ENCODE results near the gene APLP2.
"Not testable (repeated sequence)": the region's sequence is repeated elsewhere in the genome, so short reads cannot be mapped to it uniquely, and the experiment has no call there.

APLP2 gene

DNA sequence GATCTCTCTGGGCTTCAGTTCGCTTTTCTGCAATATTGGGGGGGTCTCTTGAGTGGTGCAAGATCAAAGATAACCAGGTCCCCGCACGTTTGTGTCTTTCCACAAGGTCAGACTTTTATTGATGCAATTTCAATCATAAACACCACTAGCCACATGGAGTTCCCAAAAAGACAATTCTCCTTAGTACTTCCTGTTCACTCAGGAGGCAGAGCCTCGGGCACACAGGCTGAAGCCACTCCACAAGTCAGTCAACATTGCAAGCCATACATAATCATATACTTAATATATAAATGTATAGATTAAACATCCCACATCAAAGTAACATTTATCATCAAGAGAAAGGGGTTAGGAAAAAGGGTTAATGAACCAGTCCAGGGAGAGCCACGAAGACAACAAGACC lies 101.8 kb downstream of the APLP2 start:
- no peak overlapping the region for H3K27ac ChIP-seq (ENCODE audit: low read depth, low read length)
- H3K9ac ChIP-seq (ENCODE audit: low read length), result no peak overlapping the region
- no peaks in the 10 kb centered on the region for H3K4me1 ChIP-seq (ENCODE audit: control insufficient read depth, insufficient read depth, low read length)
- H3K27me3 ChIP-seq (ENCODE audit: control insufficient read depth, insufficient read depth, low read length), result peaks cover 39% of the 10 kb centered on the region
- no peaks in the 10 kb centered on the region for H3K36me3 ChIP-seq (ENCODE audit: control insufficient read depth, insufficient read depth, low read length)
- peaks cover 7% of the 10 kb centered on the region; the same call in 1 of the 2 replicates for H3K9me3 ChIP-seq (ENCODE audit: control insufficient read depth, insufficient read depth, low read depth, low read length)
- no peak overlapping the region for H3K4me3 ChIP-seq (ENCODE audit: low read depth, low read length)

DNA sequence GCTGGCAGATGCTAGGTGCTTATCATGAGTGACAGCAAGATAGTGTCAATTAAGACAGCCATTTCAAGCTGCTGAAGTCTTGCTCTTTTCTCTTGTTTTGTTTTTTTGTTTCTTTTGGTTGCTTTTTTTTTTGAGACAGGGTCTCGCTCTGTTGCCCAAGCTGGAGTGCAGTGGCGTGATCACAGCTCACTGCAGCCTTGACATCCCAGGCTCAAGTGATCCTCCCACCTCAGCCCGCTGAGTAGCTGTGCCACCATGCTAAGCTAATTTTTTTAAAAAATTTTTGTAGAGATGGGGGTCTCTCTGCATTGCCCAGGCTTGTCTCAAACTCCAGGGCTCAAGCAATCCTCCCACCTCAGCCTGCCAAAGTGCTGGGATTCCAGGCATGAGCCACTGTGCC lies 102.3 kb downstream of the APLP2 start:
- H3K9me3 ChIP-seq (ENCODE audit: control insufficient read depth, insufficient read depth, low read depth, low read length); H3K36me3 ChIP-seq (ENCODE audit: control insufficient read depth, insufficient read depth, low read length); H3K4me1 ChIP-seq (ENCODE audit: control insufficient read depth, insufficient read depth, low read length); H3K9ac ChIP-seq (ENCODE audit: low read length); H3K27ac ChIP-seq (ENCODE audit: low read depth, low read length); H3K4me3 ChIP-seq (ENCODE audit: low read depth, low read length): not testable (repeated sequence)
- peaks cover 39% of the 10 kb centered on the region for H3K27me3 ChIP-seq (ENCODE audit: control insufficient read depth, insufficient read depth, low read length)

GRCh38 chr11:130174642-130175041 lies 104.9 kb downstream of the APLP2 start:
- Histone ChIP-seq H3K9me3 (ENCODE audit: control insufficient read depth, insufficient read depth, low read depth, low read length) (peaks cover 7% of the 10 kb centered on the region; the same call in 1 of the 2 replicates), H3K4me3 (ENCODE audit: low read depth, low read length) (no peak overlapping the region), H3K4me1 (ENCODE audit: control insufficient read depth, insufficient read depth, low read length) (no peaks in the 10 kb centered on the region), H3K27ac (ENCODE audit: low read depth, low read length) (no peak overlapping the region), H3K36me3 (ENCODE audit: control insufficient read depth, insufficient read depth, low read length) (no peaks in the 10 kb centered on the region), H3K27me3 (ENCODE audit: control insufficient read depth, insufficient read depth, low read length) (peaks cover 23% of the 10 kb centered on the region), H3K9ac (ENCODE audit: low read length) (no peak overlapping the region)

GRCh38 chr11:130175898-130176297 lies 106.2 kb downstream of the APLP2 start:
- Histone ChIP-seq H3K27me3 (ENCODE audit: control insufficient read depth, insufficient read depth, low read length) (peaks cover 10% of the 10 kb centered on the region), H3K9me3 (ENCODE audit: control insufficient read depth, insufficient read depth, low read depth, low read length) (peaks cover 7% of the 10 kb centered on the region; the same call in 1 of the 2 replicates), H3K4me1 (ENCODE audit: control insufficient read depth, insufficient read depth, low read length) (no peaks in the 10 kb centered on the region), H3K4me3 (ENCODE audit: low read depth, low read length) (no peak overlapping the region), H3K27ac (ENCODE audit: low read depth, low read length) (no peak overlapping the region), H3K36me3 (ENCODE audit: control insufficient read depth, insufficient read depth, low read length) (no peaks in the 10 kb centered on the region), H3K9ac (ENCODE audit: low read length) (no peak overlapping the region)

DNA sequence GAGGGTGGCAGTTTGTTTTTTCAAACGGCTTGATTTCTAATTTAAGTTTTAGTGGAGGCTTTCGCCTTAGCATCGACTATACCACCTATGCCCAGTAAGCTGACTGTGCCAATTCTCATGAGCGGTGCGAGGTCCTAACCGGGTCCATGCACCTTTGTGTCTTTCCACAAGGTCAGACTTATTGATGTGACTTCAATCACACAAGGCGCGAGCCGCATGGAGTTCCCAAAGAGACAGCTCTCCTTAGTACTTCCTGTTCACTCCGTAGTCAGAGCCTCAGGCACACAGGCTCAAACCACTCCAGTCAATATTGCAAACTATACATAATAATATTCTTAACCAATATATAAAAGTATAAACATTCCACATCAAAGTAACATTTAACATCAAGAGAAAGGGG lies 108.1 kb downstream of the APLP2 start:
- H3K4me3 ChIP-seq (ENCODE audit: low read depth, low read length), result no peak overlapping the region
- H3K27me3 ChIP-seq (ENCODE audit: control insufficient read depth, insufficient read depth, low read length), result no peaks in the 10 kb centered on the region
- H3K27ac ChIP-seq (ENCODE audit: low read depth, low read length), result no peak overlapping the region
- H3K4me1 ChIP-seq (ENCODE audit: control insufficient read depth, insufficient read depth, low read length), result no peaks in the 10 kb centered on the region; the same call in 1 of the 2 replicates
- H3K36me3 ChIP-seq (ENCODE audit: control insufficient read depth, insufficient read depth, low read length), result no peaks in the 10 kb centered on the region
- H3K9me3 ChIP-seq (ENCODE audit: control insufficient read depth, insufficient read depth, low read depth, low read length), result peaks cover 7% of the 10 kb centered on the region; the same call in 1 of the 2 replicates
- no peak overlapping the region for H3K9ac ChIP-seq (ENCODE audit: low read length)

DNA sequence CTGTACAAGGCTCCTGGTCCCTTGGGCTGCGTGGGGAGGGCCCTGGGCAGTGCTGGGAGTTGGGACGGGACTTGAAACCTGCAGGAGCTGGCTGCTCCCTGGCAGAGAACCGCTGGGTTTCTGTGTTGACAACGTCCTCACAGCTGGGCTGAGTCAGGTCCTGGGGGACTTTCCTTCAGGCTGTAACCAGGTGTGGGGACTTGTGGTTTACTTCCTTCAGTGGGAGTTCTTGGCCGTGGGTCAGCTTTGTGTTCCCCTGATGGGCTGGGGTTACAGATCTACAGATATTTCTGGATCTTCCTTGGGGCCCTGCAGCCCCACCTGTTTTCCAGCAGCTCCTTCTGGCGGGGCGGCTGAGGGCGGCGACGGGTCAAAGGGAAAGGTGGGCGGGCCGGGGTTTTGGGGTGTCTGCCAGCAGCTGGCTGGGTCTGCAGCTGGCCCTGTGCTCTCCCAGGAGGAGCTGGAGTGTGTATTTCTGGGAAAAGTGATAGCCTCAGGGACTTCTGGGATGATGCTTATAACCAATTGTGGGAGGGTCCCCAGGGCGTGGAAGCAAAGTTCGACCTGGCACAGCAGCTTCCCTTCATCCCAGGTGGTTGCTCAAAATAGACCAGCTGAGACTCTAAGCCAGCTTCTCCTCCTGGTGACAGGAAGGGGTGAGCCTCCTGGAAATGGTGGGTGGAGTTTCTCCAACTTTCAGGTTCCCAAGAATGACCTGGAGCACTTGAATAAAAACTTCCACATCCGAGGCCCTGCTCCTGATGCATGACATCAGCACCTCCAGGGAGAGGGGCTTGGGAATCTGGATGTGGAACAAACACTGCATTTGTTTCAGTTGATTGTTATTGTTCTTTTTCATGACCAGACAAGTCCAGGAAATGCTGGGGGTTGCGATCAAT lies 109.0 kb downstream of the APLP2 start:
- Histone ChIP-seq H3K9ac (ENCODE audit: low read length) (no peak overlapping the region), H3K27ac (ENCODE audit: low read depth, low read length) (no peak overlapping the region), H3K9me3 (ENCODE audit: control insufficient read depth, insufficient read depth, low read depth, low read length) (peaks cover 7% of the 10 kb centered on the region; the same call in 1 of the 2 replicates), H3K36me3 (ENCODE audit: control insufficient read depth, insufficient read depth, low read length) (no peaks in the 10 kb centered on the region), H3K27me3 (ENCODE audit: control insufficient read depth, insufficient read depth, low read length) (no peaks in the 10 kb centered on the region), H3K4me1 (ENCODE audit: control insufficient read depth, insufficient read depth, low read length) (no peaks in the 10 kb centered on the region; the same call in 1 of the 2 replicates), H3K4me3 (ENCODE audit: low read depth, low read length) (no peak overlapping the region)

DNA sequence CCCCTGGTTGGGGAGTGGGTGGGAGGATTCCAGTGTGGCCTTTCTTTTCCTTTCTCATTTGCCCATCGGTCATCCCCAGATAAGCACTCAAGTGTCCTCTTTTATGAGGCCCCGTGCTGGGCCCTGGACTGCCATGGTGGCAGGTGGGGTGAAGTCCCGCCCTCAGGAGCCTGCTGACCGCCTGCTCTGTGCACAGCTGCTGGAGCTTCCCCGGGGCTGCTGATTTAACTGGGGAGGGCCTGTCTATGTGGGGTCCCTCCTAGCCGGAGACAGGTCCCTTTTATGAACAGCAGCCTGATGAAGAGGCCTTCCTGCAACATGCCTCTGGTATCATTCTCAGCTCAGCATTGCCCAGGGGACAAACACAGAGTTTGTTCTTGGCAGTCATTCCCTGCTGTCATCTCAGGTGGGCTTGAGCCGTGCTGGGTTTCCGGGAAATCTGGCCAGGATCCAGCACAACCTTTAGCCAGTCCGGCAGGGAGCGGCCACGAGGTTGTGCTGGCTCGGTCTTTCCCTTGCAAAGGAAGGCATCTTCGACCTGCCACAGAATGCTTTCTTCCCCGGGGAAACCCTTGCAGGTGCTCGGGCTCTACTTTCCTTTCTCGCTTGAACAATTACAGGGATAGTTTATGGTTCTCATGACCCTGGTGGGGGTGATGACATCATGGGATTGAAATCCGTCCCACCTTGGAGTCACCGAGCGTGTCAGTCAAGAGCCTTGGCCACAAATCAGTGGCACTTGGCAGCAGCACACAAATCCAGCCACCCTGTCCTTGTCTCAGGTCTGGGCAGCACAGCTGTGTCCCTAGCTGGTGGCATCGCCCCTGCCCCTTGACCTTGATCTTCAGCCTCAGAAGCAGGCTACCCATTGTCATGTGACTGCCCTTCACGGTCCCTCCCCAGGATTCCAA lies 110.0 kb downstream of the APLP2 start:
- Histone ChIP-seq H3K36me3 (ENCODE audit: control insufficient read depth, insufficient read depth, low read length) (no peaks in the 10 kb centered on the region), H3K27ac (ENCODE audit: low read depth, low read length) (no peak overlapping the region), H3K27me3 (ENCODE audit: control insufficient read depth, insufficient read depth, low read length) (no peaks in the 10 kb centered on the region), H3K9me3 (ENCODE audit: control insufficient read depth, insufficient read depth, low read depth, low read length) (peaks cover 5% of the 10 kb centered on the region; the same call in 1 of the 2 replicates), H3K9ac (ENCODE audit: low read length) (no peak overlapping the region), H3K4me1 (ENCODE audit: control insufficient read depth, insufficient read depth, low read length) (no peaks in the 10 kb centered on the region; the same call in 1 of the 2 replicates), H3K4me3 (ENCODE audit: low read depth, low read length) (no peak overlapping the region)

DNA sequence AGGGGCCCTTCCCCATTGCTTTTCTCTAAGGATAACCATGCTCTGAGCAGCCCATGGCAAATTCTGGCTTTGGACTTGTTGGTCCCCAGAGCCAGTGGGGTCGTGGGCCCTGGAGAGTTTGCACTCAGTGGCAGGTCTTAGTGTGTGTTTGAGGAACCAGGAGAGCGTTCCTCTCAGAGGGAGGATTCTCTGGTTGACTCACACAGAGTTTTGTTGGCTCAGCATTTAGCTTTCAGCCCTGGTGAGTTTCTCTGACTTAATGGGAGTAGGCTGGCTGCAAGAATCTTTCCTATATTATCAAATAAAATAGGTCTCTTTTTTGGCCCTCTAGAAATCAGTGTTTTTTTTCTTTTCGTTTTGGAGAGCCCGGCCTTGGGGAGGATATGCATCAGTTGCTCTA lies 110.8 kb downstream of the APLP2 start:
- no peak overlapping the region for H3K9ac ChIP-seq (ENCODE audit: low read length)
- H3K4me1 ChIP-seq (ENCODE audit: control insufficient read depth, insufficient read depth, low read length), result no peaks in the 10 kb centered on the region; the same call in 1 of the 2 replicates
- H3K4me3 ChIP-seq (ENCODE audit: low read depth, low read length), result no peak overlapping the region
- H3K27me3 ChIP-seq (ENCODE audit: control insufficient read depth, insufficient read depth, low read length), result no peaks in the 10 kb centered on the region
- no peaks in the 10 kb centered on the region for H3K36me3 ChIP-seq (ENCODE audit: control insufficient read depth, insufficient read depth, low read length)
- no peak overlapping the region for H3K27ac ChIP-seq (ENCODE audit: low read depth, low read length)
- H3K9me3 ChIP-seq (ENCODE audit: control insufficient read depth, insufficient read depth, low read depth, low read length), result no peaks in the 10 kb centered on the region

GRCh38 chr11:130180896-130181294 lies 111.2 kb downstream of the APLP2 start:
- Histone ChIP-seq H3K9me3 (ENCODE audit: control insufficient read depth, insufficient read depth, low read depth, low read length) (no peaks in the 10 kb centered on the region), H3K4me1 (ENCODE audit: control insufficient read depth, insufficient read depth, low read length) (no peaks in the 10 kb centered on the region; the same call in 1 of the 2 replicates), H3K27me3 (ENCODE audit: control insufficient read depth, insufficient read depth, low read length) (no peaks in the 10 kb centered on the region), H3K4me3 (ENCODE audit: low read depth, low read length) (no peak overlapping the region), H3K36me3 (ENCODE audit: control insufficient read depth, insufficient read depth, low read length) (no peaks in the 10 kb centered on the region), H3K9ac (ENCODE audit: low read length) (no peak overlapping the region), H3K27ac (ENCODE audit: low read depth, low read length) (no peak overlapping the region)

GRCh38 chr11:130181295-130182272 lies 111.9 kb downstream of the APLP2 start:
- H3K27ac ChIP-seq (ENCODE audit: low read depth, low read length), result no peak overlapping the region
- H3K36me3 ChIP-seq (ENCODE audit: control insufficient read depth, insufficient read depth, low read length), result no peaks in the 10 kb centered on the region

More at GRCh38 chr11:130181295-130182272, 111.9 kb downstream of the APLP2 start:
- H3K27me3 ChIP-seq (ENCODE audit: control insufficient read depth, insufficient read depth, low read length), result no peaks in the 10 kb centered on the region
- H3K4me3 ChIP-seq (ENCODE audit: low read depth, low read length), result no peak overlapping the region
- no peaks in the 10 kb centered on the region; the same call in 1 of the 2 replicates for H3K4me1 ChIP-seq (ENCODE audit: control insufficient read depth, insufficient read depth, low read length)
- no peak overlapping the region for H3K9ac ChIP-seq (ENCODE audit: low read length)
- H3K9me3 ChIP-seq (ENCODE audit: control insufficient read depth, insufficient read depth, low read depth, low read length), result no peaks in the 10 kb centered on the region
